Measurements from ENCODE around the gene KLHL3.

KLHL3 gene

DNA sequence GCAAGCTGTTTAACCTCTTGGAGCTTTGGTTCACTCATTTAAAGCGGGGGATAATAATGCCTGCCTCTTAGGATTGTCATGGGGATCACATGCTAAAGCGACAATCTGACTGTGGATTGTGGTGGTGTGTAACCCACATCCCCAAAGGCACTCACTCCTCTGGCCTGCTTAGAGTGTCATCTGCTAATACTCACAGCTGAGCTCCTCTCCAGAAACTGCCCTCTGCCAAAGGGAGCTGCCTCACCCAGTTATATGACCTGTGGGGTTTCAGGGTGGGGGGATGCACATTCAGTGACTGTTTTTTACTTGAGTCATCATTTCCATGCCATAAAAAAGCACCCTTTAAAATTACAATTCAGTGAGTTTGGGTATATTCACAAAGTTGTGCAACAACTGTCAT is 126.8 kb downstream of the KLHL3 start:
- TF ChIP-seq, protein P1, sequence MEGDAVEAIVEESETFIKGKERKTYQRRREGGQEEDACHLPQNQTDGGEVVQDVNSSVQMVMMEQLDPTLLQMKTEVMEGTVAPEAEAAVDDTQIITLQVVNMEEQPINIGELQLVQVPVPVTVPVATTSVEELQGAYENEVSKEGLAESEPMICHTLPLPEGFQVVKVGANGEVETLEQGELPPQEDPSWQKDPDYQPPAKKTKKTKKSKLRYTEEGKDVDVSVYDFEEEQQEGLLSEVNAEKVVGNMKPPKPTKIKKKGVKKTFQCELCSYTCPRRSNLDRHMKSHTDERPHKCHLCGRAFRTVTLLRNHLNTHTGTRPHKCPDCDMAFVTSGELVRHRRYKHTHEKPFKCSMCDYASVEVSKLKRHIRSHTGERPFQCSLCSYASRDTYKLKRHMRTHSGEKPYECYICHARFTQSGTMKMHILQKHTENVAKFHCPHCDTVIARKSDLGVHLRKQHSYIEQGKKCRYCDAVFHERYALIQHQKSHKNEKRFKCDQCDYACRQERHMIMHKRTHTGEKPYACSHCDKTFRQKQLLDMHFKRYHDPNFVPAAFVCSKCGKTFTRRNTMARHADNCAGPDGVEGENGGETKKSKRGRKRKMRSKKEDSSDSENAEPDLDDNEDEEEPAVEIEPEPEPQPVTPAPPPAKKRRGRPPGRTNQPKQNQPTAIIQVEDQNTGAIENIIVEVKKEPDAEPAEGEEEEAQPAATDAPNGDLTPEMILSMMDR (IDR thresholded peaks at IDR 0.05; ENCODE audit: insufficient read depth, missing control alignments) = no peak
- DNase-seq (ENCODE audit: insufficient read length, low spot score) (no peak), FAIRE-seq (no peak)

DNA sequence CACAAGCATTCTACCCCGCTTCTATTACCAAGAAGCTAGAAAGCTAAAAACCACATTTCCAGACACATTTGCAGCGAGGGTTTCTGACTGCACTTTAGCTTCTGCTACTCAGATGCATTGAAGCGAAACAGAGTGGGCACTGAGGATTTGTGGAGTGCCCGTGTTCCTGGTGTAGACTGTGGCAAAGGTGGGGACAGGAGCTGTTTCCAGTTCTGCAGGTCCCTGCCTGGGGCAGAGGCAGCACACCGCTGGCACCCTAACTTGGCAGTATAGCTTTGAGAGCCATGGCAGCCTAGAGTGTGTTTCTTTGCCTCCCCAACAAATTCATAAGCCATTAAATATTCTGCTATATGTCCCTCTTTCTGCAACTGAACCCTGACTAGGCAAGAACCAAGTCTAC is 128.1 kb downstream of the KLHL3 start:
- no peak for DNase-seq (ENCODE audit: insufficient read length, low spot score)
- TF ChIP-seq, protein P1 (IDR thresholded peaks at IDR 0.05; ENCODE audit: insufficient read depth, missing control alignments) = no peak
- no peak for FAIRE-seq

DNA sequence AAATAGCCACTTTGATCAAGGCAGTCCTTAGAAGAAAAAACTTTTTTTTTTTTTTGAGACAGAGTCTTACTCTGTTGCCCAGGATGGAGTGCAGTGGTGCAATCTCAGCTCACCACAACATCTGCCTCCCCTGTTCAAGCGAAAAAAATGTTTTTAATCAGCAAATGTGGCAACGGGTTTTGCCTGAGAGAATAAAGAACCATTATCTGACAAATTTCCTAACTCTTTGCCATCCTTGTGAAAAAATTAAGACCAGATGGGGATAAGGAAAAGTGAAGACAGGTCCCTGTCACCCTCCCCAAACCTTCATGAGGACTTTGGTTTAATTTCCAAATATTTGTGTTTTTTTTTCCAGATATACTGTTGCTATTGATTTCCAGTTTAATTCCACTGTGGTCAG is 129.5 kb downstream of the KLHL3 start:
- FAIRE-seq = no peak
- TF ChIP-seq, protein P1 (IDR thresholded peaks at IDR 0.05; ENCODE audit: insufficient read depth, missing control alignments) = no peak
- no peak for DNase-seq (ENCODE audit: insufficient read length, low spot score)

DNA sequence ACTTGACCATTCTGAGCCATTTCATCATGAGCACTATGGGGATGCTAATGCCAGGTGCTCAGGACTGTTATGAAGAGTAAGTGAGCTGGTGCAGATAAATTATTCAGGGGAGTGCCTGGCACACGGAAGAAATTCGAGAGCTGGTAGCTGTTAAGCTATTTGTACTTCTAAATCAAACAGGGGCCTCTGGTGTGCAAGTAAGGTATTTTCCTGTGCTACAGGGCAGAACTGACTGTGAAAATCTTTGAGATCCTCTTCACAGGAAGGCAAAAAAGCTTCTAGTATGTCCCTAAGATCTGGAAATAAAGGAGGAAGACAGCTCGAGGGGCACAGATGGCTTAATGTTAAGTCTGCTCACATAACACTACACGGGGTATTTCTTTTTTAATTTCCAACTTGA is 130.5 kb downstream of the KLHL3 start:
- TF ChIP-seq, protein P1 (IDR thresholded peaks at IDR 0.05; ENCODE audit: insufficient read depth, missing control alignments) = peak; percentile 15
- DNase-seq (ENCODE audit: insufficient read length, low spot score) = no peak
- no peak for FAIRE-seq

DNA sequence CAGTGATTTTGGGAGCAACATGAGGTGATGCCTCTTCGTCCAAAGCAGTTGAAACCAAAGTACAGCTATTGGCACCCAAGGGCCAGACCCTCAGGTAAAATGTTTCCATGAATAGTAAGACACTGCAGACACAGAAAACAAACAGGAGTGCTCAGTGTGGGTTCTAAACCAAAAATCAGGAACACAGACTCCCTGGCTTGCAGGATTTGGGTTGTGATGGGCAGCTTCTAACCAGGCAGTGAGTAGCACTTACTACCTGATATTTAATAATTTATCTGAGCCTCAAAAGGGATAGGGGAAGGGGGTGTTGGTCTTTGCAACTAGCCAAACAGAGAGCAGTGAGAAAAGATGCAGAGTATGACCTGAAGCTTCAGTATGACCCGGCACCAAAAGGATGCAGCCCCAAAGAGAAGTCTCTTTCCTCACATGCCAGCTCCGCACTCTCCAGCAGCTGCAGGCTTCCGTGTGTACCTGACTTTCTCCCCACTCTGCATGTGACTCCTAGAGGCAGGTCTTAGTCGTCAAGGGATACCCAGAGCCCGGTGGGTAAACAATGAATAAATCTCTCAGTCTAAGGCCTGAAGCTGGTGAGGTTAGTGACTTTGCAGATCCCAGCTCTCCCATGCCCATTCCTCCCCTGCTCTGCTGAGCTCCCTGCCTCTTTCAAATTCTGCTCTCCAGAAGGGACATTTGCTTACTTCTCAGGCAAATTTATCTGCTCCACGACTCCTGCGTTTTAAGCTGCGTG is 131.4 kb downstream of the KLHL3 start:
- DNase-seq (ENCODE audit: insufficient read length, low spot score) (peak; percentile 28), FAIRE-seq (no peak)
- TF ChIP-seq, protein P1 (IDR thresholded peaks at IDR 0.05; ENCODE audit: insufficient read depth, missing control alignments) = no peak

DNA sequence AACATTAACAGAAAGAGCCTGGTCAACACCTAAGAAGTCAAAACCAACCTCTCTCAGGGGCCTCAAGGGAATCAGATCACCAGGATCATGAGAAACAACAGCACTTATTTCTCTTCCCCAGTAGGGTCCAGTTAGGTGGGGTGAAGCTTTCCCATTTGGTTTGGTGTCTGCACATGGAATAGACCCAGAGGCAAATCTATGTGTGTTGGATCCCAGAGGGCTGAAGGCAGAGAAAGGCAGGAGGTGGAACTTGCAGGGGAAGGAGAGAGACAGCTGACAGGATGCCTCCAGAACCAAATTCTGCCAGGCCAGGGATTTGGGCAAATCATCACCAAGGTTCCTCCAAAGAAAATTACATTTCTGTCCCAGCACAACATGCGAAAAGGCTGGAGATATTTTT is 132.0 kb downstream of the KLHL3 start:
- no peak for FAIRE-seq
- TF ChIP-seq, protein P1 (IDR thresholded peaks at IDR 0.05; ENCODE audit: insufficient read depth, missing control alignments) = no peak
- no peak for DNase-seq (ENCODE audit: insufficient read length, low spot score)

DNA sequence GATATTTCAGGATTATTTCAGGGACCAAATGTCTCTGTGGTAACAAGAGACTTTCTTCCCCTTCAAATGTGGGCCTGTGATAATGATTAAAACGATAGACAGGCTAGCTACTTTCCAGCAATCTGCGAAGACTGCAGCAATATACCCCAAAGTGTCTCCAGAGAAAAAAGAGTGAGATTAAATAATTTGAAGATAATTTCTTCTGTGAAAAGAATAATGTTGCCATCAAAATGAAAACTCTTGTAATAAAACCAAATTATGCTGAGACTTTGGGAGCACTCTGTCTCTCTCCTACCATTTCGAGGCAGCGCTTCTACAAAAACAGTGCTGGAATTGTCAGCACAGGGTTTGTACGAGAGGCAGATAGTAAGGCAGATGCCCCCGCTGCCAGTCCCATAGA is 132.5 kb downstream of the KLHL3 start:
- no peak for DNase-seq (ENCODE audit: insufficient read length, low spot score)
- TF ChIP-seq, protein P1 (IDR thresholded peaks at IDR 0.05; ENCODE audit: insufficient read depth, missing control alignments) = no peak
- no peak for FAIRE-seq

Data from D721Med (cell line).